ENCODE results near the gene PRPF31.
A peak's percentile ranks its signal among the peaks of the same experiment; 100 is the strongest.
"Not testable (repeated sequence)": the region's sequence is repeated elsewhere in the genome, so short reads cannot be mapped to it uniquely, and the experiment has no call there.

PRPF31 gene

GRCh38 chr19:54164369-54165068 is 49.0 kb downstream of the PRPF31 start:
- peak; percentile 59 for DNase-seq (ENCODE audit: low spot score)

GRCh38 chr19:54165222-54165621 is 49.7 kb downstream of the PRPF31 start:
- DNase-seq (ENCODE audit: low spot score), result no peak

DNA sequence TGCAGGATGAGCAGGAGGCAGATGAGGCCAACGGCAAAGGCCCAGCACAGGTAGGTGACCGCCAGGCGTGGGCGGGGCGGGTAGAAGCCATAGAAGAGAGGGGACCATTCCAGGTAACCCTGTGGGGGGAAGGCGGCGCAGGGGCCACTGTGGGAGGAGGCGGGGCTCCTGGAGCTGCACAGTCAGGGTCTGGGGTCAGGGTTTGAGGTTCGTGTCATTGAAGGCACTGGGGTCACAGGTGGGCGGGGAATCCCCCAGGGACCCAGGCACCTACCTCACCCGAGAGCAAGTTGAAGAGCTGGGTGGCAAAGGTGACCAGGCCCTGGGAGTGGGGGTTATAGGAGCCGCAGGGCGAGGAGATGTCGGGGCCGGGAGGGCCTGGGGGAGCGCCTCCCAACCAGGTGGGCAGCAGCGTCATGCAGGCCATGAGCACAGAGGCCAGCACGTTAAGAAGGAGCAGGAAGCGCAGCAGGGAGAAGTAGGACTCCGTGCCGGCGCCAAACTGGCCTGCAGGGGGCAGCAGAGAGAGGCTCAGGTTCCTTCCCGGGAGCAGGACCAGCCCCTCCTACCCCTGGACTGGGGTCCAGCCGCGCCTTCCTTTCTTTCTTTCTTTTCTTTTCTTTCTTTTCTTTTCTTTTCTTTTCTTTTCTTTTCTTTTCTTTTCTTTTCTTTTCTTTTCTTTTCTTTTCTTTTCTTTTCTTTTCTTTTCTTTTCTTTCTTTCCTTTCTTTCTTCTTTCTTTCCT is 52.8 kb downstream of the PRPF31 start:
- DNase-seq (ENCODE audit: low spot score), result peak; percentile 90

GRCh38 chr19:54169149-54169740 is 53.7 kb downstream of the PRPF31 start:
- no peak for DNase-seq (ENCODE audit: low spot score)

GRCh38 chr19:54171736-54172431 is 56.3 kb downstream of the PRPF31 start:
- not testable (repeated sequence) for DNase-seq (ENCODE audit: low spot score)

DNA sequence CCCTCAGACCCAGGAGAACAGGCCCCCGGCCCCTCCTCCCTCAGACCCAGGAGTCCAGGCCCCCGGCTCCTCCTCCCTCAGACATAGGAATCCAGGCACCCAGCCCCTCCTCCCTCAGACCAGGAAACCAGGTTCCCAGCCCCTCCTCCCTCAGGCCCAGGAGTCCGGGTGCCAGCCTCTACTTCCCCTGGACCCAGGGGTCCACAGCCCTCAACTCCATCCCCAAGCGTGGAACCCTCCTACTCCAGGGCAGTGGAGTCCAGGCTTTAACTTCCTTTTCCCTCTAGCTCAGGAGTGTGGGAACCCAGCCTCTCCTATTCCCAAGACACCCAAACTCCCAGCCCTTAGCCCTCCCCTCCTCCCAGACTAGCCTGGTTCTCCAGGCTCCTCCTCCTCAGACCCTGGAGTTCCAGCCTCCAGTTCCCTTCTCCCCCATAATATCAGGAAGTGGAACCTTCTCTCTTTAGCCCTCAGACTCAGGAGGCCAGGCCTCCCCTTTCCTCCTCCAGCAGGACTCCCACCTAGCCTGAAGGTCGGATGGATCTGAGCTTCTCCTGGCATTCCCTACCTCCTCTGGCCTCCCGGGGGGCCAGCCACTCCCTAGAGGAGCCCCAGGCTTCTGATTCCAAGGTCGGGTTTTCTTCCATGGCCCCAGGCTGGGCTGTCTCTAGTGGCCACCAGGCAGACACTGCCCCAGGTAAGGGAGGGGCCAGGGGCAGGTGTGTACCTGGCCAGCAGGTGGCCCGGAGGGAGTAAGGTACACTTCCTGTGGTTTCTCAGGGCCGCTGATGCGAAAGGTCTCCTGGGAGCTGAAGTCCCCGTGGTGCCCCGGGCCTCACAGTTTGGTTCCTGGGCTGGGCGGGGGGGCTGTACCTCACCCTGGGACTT is 57.2 kb downstream of the PRPF31 start, which contains the start of gene TMC4:
TMC4 (minus strand) TSS at position 690 of the 888 bp plus-strand sequence; CDS start at position 647, 43 bp downstream.
- no peak for DNase-seq (ENCODE audit: low spot score)

DNA sequence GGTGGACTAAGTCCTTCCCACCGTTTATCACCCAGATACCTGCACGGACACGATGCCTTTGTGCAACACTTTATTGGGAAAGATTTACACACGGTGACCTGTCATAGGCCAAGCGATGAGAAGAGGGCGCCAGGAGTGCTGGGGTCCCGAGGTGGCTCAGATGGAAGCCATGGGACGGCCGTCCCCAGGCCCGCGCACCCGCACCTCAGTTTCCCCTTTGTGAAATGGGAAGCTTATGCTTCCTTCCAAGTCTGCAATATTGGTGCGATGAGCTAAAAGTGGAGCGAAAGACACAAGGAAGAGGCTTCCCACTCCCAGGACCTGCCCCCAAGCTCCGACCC is 57.8 kb downstream of the PRPF31 start:
- no peak for DNase-seq (ENCODE audit: low spot score)

DNA sequence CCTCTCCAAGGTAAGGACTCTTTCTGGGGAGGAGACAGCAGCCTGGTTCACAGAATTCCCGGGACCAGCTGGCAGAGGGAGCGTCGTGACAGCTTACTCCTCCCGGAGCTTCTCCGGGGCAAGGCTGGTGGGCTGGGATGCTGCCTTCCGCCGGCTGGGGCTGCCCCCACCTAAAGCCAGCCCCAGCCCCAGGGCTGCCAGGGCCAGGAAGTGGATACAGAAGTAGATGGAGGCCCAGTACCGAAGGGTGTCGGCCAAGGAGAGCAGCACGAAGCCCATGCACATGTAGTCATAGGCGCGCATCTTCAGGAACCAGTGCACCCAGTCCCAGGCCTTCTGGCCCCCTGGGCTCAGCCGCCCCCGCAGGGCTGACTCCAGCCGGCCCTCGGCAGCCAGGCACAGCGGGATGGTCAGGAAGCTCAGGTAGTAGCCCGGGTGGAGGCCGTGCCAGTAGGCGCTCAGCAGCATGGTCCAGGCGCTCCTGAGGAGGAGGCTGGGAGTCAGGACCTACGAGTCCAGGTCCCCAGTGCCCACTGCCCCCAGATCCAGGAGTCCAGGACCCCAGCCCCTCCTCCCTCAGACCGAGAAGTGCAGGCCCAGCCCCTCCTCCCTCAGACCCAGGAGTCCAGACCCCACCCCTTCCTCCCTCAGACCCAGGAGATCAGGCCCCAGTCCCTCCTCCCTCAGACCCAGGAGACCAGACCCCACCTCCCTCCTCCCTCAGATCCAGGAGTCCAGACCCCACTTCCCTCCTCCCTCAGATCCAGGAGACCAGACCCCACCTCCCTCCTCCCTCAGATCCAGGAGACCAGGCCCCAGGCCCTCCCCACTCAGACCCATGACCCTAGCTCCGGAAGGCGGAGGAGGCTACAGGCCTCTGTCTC is 58.6 kb downstream of the PRPF31 start:
- no peak for DNase-seq (ENCODE audit: low spot score)

DNA sequence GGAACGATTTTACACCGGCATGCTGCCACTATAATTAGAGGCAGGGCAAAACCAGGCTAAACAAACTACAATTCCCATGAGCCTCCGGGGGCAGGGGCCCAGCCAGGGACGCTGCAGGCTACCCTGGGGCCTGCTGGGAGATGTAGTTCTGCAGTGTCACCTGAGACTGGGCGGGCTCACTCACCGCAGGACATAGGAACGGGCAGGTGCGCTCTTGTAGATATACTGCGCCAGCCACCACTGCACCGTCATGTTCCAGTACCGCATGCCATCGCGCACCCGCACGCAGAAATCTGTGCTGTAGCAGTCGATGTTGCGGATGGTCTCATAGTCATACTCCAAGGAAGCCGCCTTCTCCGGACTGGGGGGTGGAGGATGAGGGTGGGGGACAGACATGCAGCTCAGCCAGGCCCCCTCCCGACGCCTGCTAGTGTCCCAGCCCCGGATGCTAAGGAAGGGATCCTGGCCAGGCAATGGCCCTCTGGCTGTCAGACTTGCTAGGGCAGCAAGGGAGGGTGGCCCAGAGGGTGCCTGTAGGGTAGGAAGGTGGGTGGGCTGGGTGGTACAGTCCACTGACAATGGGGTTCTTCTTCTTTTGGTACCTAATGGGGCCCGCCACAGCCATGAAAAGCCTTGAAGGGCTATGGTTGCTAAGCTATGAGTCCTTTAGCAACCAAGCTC is 63.2 kb downstream of the PRPF31 start:
- DNase-seq (ENCODE audit: low spot score), result peak; percentile 33

DNA sequence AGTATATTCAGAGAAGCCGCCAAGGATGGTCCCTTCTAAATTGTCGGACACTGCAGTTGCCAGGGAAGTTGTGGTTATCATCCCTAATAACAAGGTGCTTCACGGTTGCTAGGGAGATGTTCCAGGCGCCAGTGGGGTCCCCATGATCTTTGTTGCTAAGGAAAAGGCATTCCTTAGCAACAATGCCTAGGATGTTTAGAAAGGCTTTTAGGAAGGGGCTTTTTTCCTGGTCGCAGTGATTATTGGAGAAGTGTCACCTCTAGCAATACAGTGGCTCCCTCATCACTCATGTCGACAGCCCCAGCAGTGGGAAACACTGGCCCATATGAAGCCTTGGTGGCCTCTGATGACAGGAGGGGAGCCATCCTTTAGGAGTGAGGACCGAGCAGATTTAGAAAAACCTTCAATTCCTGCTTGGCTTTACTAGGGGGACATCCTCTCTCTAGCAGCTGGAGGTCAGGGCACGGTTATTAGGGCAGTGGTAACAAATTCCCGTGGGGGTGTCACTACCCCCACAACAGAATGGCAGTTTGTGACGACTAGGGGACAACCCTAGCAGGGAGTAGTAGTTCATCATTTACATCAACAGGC is 63.8 kb downstream of the PRPF31 start:
- DNase-seq (ENCODE audit: low spot score), result no peak

- DNase-seq (ENCODE audit: low spot score), result no peak
These were observed 64.4 kb downstream of the PRPF31 start for GRCh38 chr19:54179921-54180461.

- DNase-seq (ENCODE audit: low spot score), result no peak
These were observed 65.1 kb downstream of the PRPF31 start for GRCh38 chr19:54180691-54181091.

Data from CD4-positive, alpha-beta T cell treated with Interleukin-2 at 100 ng/mL for 4 hours (primary cell).